Osteocyte (in vitro differentiated cells): Measurements from ENCODE around the gene HIPK3. TPM values are rescaled to one million over a fixed set of nuclear protein-coding genes. Genes with fewer than 3 reads are reported as not detected.
A peak's percentile ranks its signal among the peaks of the same experiment; 100 is the strongest.
"Not testable (repeated sequence)": the region's sequence is repeated elsewhere in the genome, so short reads cannot be mapped to it uniquely, and the experiment has no call there.

ENCODE experiments used
- DNase-seq: peaks from one replicate; pipeline ENCODE4 v3.0.0; 2021; ENCODE audit warnings: mixed read lengths; ENCODE audit not compliant: unreplicated experiment; ENCODE audit errors: extremely low spot score
- H3K27ac Mint-ChIP-seq: one replicate; pipeline ENCODE4 v1.8.0; 2021; ENCODE audit warnings: mild to moderate bottlenecking, mixed read lengths; ENCODE audit not compliant: unreplicated experiment
- H3K27me3 Mint-ChIP-seq: one replicate; pipeline ENCODE4 v1.8.0; 2021; ENCODE audit warnings: mixed read lengths; ENCODE audit not compliant: unreplicated experiment
- H3K36me3 Mint-ChIP-seq: one replicate; pipeline ENCODE4 v1.8.0; 2021; ENCODE audit warnings: mixed read lengths; ENCODE audit not compliant: unreplicated experiment
- H3K4me1 Mint-ChIP-seq: one replicate; pipeline ENCODE4 v1.8.0; 2021; ENCODE audit warnings: mixed read lengths; ENCODE audit not compliant: unreplicated experiment
- H3K4me3 Mint-ChIP-seq: one replicate; pipeline ENCODE4 v1.8.0; 2021; ENCODE audit warnings: mild to moderate bottlenecking, moderate library complexity, mixed read lengths; ENCODE audit not compliant: unreplicated experiment
- H3K9me3 Mint-ChIP-seq: one replicate; pipeline ENCODE4 v1.8.0; 2021; ENCODE audit warnings: mixed read lengths; ENCODE audit not compliant: unreplicated experiment
- total RNA-seq: library from RNA; stranded (reverse); gene quantifications from 2 replicates; pipeline ENCODE4 v1.2.1, GENCODE V29; 2021
- TF ChIP-seq, protein P1 (sequence below): fragments of 200-600 bp; sonication (generic); IDR thresholded peaks from 2 replicates; pipeline ENCODE4 v1.5.0; 2021; ENCODE audit warnings: antibody characterized with exemption, mild to moderate bottlenecking, moderate library complexity

The HIPK3 gene
- total RNA-seq, 1 donor from 2014 or later = 78.8 TPM

DNA sequence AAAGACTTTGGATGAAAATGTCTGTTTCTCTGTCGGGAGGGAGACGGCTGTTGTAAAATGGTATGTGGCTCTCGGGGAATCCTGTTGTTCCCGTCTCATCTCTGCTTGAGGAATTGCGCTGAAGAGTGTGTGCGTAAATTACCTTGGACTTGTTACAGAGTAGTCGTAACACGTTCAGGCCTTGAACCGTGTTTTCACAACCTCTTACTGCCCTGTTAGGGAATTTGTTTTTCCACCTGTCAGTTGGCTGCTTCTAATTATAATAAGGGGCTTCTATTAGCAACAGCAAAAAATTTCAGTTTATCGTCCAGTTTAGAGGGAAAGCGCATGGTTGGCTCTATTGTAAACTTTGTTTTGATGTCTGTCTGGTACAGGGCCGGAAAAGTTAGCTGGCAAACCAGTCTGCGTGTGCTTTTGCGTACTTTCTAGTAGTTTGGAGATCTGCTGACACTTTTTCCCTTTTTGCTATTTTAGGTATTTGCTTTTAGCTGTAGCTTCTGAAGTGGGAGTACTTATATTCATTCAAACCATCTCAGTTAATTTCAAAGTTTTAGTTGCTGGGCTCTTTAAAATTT is 1.5 kb downstream of the HIPK3 start:
- TF ChIP-seq, protein P1, sequence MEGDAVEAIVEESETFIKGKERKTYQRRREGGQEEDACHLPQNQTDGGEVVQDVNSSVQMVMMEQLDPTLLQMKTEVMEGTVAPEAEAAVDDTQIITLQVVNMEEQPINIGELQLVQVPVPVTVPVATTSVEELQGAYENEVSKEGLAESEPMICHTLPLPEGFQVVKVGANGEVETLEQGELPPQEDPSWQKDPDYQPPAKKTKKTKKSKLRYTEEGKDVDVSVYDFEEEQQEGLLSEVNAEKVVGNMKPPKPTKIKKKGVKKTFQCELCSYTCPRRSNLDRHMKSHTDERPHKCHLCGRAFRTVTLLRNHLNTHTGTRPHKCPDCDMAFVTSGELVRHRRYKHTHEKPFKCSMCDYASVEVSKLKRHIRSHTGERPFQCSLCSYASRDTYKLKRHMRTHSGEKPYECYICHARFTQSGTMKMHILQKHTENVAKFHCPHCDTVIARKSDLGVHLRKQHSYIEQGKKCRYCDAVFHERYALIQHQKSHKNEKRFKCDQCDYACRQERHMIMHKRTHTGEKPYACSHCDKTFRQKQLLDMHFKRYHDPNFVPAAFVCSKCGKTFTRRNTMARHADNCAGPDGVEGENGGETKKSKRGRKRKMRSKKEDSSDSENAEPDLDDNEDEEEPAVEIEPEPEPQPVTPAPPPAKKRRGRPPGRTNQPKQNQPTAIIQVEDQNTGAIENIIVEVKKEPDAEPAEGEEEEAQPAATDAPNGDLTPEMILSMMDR = no peak
- Mint-ChIP-seq H3K4me1 (peaks cover 51% of the 10 kb centered on the region), H3K4me3 (peak overlapping the region; percentile 97), H3K27ac (peak overlapping the region; percentile 100), H3K9me3 (no peaks in the 10 kb centered on the region), H3K36me3 (no peaks in the 10 kb centered on the region), H3K27me3 (no peaks in the 10 kb centered on the region)
- DNase-seq = no peak

DNA sequence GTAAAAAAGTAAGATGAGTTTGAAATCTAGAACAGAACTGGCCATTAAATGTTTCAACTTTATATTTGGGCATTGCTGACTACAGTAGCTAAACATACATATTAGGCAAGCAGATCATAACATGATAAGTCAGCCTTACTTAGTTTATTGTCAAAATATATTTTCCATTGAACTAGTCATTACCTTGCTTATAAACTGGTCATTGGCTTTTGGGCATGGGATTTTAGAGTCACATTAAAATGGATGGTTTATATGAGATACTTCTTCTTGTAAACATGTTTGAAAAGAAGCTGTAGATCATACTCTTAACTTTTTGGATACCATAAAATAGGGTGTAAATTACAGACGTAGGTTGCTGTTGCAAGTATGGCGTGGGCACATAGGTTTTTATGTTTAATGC is 2.7 kb downstream of the HIPK3 start:
- TF ChIP-seq, protein P1 = no peak
- no peaks in the 10 kb centered on the region for H3K27me3 Mint-ChIP-seq
- peak overlapping the region; percentile 100 for H3K27ac Mint-ChIP-seq
- no peaks in the 10 kb centered on the region for H3K9me3 Mint-ChIP-seq
- H3K4me3 Mint-ChIP-seq = peak overlapping the region; percentile 97
- H3K36me3 Mint-ChIP-seq = no peaks in the 10 kb centered on the region
- DNase-seq = no peak
- peaks cover 57% of the 10 kb centered on the region for H3K4me1 Mint-ChIP-seq

DNA sequence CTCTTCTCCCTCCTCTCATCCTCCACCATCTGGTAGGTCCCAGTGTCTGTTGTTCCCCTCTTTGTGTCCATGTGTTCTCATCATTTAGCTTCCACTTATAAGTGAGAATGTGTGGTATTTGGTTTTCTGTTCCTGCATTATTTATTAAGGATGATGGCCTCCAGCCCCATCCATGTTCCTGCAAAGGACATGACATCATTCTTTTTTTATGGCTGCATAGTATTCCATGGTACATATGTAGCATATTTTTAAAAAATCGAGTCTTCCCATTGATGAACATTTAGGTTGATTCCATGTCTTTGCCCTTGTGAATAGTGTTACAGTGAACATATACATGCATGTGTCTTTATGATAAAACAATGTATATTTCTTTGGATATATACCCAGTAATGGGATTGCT is 4.2 kb downstream of the HIPK3 start:
- H3K27me3 Mint-ChIP-seq, H3K9me3 Mint-ChIP-seq, H3K4me3 Mint-ChIP-seq, DNase-seq, H3K36me3 Mint-ChIP-seq: not testable (repeated sequence)
- Mint-ChIP-seq H3K4me1 (peaks cover 60% of the 10 kb centered on the region), H3K27ac (peak overlapping the region; percentile 85)

DNA sequence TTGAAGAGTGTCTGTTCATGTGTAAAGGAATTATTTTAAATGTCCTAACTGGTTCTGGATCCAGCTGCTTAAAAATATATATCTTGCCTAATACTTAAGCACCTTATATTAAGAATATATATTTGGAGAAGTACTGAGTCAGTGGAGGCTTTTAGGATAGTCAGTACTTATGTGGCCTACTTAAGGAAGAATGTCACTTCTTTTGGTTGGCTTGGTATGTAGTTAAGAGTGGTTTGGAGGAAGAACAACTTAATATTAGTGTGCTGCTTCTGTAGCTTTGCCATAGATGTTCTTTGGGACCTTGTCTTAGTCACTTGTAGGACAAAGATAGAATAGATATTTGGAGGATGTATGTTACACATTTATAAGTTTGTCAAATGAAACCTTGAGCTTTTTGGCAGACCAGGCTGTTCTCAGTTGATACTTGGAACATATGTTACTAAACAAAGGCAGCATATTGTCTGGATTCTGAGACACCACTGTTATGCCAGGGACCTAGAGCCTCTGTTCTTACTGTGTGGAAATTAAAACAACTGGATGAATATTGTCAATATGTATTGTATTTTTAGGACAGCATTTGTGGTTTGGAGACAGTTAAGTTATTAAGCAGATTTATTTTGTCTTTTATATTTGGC is 4.9 kb downstream of the HIPK3 start:
- no peaks in the 10 kb centered on the region for H3K27me3 Mint-ChIP-seq
- peak overlapping the region; percentile 85 for H3K27ac Mint-ChIP-seq
- DNase-seq = no peak
- no peaks in the 10 kb centered on the region for H3K9me3 Mint-ChIP-seq
- H3K4me3 Mint-ChIP-seq = no peak overlapping the region
- peaks cover 61% of the 10 kb centered on the region for H3K4me1 Mint-ChIP-seq
- peaks cover 1% of the 10 kb centered on the region for H3K36me3 Mint-ChIP-seq
- TF ChIP-seq, protein P1 = no peak

DNA sequence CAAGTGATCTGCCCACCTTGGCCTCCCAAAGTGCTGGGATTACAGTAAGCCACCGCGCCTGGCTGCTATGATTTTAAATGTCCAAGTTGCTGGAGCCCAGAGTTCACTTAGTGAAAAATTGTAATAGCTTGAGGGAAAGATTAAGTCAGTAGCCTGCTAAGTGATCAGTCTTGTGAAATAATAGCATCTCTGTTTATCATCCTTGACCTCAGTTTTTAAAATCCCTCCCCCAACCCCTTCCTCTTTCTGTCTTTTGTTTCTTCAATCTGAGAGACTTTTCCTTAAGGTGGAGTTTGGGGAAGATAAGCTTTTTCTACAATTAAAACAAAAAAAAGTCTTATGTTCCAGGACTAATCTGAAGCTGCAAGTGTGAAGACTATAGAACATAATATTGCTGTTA is 6.4 kb downstream of the HIPK3 start:
- Mint-ChIP-seq H3K27me3 (no peaks in the 10 kb centered on the region), H3K36me3 (peaks cover 1% of the 10 kb centered on the region), H3K4me1 (peaks cover 67% of the 10 kb centered on the region), H3K27ac (peak overlapping the region; percentile 41), H3K9me3 (no peaks in the 10 kb centered on the region), H3K4me3 (no peak overlapping the region)
- TF ChIP-seq, protein P1 = no peak
- no peak for DNase-seq
